Measurements from ENCODE around the gene RANBP9. TPM values are rescaled to one million over a fixed set of nuclear protein-coding genes. Genes with fewer than 3 reads are reported as not detected.
A peak's percentile ranks its signal among the peaks of the same experiment; 100 is the strongest.

RANBP9 gene
- total and polyA plus RNA-seq, 9 of the 15 experiments (the other 6 are each of a cell fraction or from before 2014, with no cell fraction given) = 27.5 to 130 (median 61.5) TPM

DNA sequence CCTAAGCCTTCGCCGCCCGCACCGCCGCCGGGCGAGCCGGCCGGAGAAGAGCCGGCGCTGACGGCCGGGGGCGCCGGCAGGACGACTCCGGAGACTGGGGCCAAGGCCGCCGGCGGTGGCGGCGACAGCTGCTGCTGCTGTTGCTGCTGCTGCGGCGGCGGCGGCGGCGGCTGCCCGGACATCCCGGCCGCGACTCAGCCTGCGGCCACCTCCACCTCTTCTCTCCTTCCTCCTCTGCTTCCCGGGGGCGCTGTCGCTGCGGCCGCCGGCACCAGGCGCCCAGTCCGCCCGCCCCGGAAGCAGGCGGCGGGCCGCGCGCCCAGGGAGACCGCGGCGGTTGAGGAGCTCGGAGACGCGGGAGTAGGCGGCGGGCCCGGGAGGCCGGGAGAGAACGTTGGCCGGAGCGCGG lies 307 bp downstream of the RANBP9 start (continued):
- TF ChIP-seq, protein P1, sequence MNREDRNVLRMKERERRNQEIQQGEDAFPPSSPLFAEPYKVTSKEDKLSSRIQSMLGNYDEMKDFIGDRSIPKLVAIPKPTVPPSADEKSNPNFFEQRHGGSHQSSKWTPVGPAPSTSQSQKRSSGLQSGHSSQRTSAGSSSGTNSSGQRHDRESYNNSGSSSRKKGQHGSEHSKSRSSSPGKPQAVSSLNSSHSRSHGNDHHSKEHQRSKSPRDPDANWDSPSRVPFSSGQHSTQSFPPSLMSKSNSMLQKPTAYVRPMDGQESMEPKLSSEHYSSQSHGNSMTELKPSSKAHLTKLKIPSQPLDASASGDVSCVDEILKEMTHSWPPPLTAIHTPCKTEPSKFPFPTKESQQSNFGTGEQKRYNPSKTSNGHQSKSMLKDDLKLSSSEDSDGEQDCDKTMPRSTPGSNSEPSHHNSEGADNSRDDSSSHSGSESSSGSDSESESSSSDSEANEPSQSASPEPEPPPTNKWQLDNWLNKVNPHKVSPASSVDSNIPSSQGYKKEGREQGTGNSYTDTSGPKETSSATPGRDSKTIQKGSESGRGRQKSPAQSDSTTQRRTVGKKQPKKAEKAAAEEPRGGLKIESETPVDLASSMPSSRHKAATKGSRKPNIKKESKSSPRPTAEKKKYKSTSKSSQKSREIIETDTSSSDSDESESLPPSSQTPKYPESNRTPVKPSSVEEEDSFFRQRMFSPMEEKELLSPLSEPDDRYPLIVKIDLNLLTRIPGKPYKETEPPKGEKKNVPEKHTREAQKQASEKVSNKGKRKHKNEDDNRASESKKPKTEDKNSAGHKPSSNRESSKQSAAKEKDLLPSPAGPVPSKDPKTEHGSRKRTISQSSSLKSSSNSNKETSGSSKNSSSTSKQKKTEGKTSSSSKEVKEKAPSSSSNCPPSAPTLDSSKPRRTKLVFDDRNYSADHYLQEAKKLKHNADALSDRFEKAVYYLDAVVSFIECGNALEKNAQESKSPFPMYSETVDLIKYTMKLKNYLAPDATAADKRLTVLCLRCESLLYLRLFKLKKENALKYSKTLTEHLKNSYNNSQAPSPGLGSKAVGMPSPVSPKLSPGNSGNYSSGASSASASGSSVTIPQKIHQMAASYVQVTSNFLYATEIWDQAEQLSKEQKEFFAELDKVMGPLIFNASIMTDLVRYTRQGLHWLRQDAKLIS (CRISPR knock-in tag; IDR thresholded peaks at IDR 0.05) = 0 out of 2 replicates have a peak, but pooled peaks have one; percentile 4
- TF ChIP-seq XRCC5 (IDR thresholded peaks at IDR 0.05; ENCODE audit: low read depth, low read length) (no peak), ZNF24 (IDR thresholded peaks at IDR 0.05) (0 out of 2 replicates have a peak, but pooled peaks have one; percentile 9), EP300 (IDR thresholded peaks at IDR 0.05; ENCODE audit: low read length) (no peak), ERF (CRISPR knock-in tag; IDR thresholded peaks at IDR 0.05) (peak; percentile 82; the same call in 1 of the 2 replicates), GATA2 (CRISPR knock-in tag; IDR thresholded peaks at IDR 0.05) (no peak), ZNF79 (CRISPR knock-in tag; IDR thresholded peaks at IDR 0.05; ENCODE audit: low read depth) (no peak), MTA1 (IDR thresholded peaks at IDR 0.05; ENCODE audit: borderline replicate concordance) (no peak)
- TF ChIP-seq, protein P2, sequence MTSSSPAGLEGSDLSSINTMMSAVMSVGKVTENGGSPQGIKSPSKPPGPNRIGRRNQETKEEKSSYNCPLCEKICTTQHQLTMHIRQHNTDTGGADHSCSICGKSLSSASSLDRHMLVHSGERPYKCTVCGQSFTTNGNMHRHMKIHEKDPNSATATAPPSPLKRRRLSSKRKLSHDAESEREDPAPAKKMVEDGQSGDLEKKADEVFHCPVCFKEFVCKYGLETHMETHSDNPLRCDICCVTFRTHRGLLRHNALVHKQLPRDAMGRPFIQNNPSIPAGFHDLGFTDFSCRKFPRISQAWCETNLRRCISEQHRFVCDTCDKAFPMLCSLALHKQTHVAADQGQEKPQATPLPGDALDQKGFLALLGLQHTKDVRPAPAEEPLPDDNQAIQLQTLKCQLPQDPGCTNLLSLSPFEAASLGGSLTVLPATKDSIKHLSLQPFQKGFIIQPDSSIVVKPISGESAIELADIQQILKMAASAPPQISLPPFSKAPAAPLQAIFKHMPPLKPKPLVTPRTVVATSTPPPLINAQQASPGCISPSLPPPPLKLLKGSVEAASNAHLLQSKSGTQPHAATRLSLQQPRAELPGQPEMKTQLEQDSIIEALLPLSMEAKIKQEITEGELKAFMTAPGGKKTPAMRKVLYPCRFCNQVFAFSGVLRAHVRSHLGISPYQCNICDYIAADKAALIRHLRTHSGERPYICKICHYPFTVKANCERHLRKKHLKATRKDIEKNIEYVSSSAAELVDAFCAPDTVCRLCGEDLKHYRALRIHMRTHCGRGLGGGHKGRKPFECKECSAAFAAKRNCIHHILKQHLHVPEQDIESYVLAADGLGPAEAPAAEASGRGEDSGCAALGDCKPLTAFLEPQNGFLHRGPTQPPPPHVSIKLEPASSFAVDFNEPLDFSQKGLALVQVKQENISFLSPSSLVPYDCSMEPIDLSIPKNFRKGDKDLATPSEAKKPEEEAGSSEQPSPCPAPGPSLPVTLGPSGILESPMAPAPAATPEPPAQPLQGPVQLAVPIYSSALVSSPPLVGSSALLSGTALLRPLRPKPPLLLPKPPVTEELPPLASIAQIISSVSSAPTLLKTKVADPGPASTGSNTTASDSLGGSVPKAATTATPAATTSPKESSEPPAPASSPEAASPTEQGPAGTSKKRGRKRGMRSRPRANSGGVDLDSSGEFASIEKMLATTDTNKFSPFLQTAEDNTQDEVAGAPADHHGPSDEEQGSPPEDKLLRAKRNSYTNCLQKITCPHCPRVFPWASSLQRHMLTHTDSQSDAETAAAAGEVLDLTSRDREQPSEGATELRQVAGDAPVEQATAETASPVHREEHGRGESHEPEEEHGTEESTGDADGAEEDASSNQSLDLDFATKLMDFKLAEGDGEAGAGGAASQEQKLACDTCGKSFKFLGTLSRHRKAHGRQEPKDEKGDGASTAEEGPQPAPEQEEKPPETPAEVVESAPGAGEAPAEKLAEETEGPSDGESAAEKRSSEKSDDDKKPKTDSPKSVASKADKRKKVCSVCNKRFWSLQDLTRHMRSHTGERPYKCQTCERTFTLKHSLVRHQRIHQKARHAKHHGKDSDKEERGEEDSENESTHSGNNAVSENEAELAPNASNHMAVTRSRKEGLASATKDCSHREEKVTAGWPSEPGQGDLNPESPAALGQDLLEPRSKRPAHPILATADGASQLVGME (CRISPR knock-in tag; IDR thresholded peaks at IDR 0.05) = peak; percentile 56; the same call in 1 of the 2 replicates
- TF ChIP-seq, protein P3, sequence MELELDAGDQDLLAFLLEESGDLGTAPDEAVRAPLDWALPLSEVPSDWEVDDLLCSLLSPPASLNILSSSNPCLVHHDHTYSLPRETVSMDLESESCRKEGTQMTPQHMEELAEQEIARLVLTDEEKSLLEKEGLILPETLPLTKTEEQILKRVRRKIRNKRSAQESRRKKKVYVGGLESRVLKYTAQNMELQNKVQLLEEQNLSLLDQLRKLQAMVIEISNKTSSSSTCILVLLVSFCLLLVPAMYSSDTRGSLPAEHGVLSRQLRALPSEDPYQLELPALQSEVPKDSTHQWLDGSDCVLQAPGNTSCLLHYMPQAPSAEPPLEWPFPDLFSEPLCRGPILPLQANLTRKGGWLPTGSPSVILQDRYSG (tag; conservative IDR thresholded peaks at IDR 0.05; ENCODE audit: low read depth) = no peak
- TF ChIP-seq, protein P4, sequence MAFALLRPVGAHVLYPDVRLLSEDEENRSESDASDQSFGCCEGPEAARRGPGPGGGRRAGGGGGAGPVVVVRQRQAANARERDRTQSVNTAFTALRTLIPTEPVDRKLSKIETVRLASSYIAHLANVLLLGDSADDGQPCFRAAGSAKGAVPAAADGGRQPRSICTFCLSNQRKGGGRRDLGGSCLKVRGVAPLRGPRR (CRISPR knock-in tag; IDR thresholded peaks at IDR 0.05) = no peak
- TF ChIP-seq, protein P5, sequence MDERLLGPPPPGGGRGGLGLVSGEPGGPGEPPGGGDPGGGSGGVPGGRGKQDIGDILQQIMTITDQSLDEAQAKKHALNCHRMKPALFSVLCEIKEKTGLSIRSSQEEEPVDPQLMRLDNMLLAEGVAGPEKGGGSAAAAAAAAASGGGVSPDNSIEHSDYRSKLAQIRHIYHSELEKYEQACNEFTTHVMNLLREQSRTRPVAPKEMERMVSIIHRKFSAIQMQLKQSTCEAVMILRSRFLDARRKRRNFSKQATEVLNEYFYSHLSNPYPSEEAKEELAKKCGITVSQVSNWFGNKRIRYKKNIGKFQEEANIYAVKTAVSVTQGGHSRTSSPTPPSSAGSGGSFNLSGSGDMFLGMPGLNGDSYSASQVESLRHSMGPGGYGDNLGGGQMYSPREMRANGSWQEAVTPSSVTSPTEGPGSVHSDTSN (CRISPR knock-in tag; IDR thresholded peaks at IDR 0.05; ENCODE audit: low read depth) = no peak
- TF ChIP-seq, protein P5 (tag; conservative IDR thresholded peaks at IDR 0.05; ENCODE audit: low read depth) = no peak

Data from K562 (cell line).